Measurements from ENCODE around the gene ALOXE3. TPM values are rescaled to one million over a fixed set of nuclear protein-coding genes. Genes with fewer than 3 reads are reported as not detected.
"Not testable (repeated sequence)": the region's sequence is repeated elsewhere in the genome, so short reads cannot be mapped to it uniquely, and the experiment has no call there.

ALOXE3 gene
- total RNA-seq, 1 donor from 2014 or later, result not detected

GRCh38 chr17:8079291-8080207 is 38.8 kb downstream of the ALOXE3 start:
- peak overlapping the region; percentile 72 for H3K4me3 Mint-ChIP-seq (ENCODE audit: low read depth)
- H3K27me3 Mint-ChIP-seq, result peaks cover 79% of the 10 kb centered on the region
- TF ChIP-seq, protein P1, sequence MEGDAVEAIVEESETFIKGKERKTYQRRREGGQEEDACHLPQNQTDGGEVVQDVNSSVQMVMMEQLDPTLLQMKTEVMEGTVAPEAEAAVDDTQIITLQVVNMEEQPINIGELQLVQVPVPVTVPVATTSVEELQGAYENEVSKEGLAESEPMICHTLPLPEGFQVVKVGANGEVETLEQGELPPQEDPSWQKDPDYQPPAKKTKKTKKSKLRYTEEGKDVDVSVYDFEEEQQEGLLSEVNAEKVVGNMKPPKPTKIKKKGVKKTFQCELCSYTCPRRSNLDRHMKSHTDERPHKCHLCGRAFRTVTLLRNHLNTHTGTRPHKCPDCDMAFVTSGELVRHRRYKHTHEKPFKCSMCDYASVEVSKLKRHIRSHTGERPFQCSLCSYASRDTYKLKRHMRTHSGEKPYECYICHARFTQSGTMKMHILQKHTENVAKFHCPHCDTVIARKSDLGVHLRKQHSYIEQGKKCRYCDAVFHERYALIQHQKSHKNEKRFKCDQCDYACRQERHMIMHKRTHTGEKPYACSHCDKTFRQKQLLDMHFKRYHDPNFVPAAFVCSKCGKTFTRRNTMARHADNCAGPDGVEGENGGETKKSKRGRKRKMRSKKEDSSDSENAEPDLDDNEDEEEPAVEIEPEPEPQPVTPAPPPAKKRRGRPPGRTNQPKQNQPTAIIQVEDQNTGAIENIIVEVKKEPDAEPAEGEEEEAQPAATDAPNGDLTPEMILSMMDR (IDR thresholded peaks at IDR 0.05; ENCODE audit: unreplicated experiment), result peak; percentile 97
- H3K27ac Mint-ChIP-seq, result no peak overlapping the region
- no peaks in the 10 kb centered on the region for H3K4me1 Mint-ChIP-seq (ENCODE audit: low read depth)
- H3K9me3 Mint-ChIP-seq (ENCODE audit: low read depth), result no peaks in the 10 kb centered on the region
- DNase-seq (ENCODE audit: low spot score, unreplicated experiment), result peak; percentile 68
- H3K36me3 Mint-ChIP-seq (ENCODE audit: insufficient read depth), result no peaks in the 10 kb centered on the region

DNA sequence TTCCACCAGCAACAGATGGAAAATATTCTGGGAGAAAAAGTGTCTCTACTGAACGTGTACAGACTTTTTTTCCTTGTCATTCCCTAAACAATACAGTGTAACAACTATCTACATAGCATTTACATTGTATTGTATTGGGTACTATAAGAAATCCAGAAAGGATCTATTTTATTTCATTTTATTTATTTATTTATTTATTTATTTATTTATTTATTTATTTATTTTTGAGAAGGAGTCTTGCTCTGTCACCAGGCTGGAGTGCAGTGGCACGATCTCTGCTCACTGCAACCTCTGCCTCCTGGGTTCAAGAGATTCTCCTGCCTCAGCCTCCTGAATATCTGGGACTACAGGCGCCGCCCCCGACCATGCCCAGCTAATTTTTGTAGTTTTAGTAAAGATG is 40.4 kb downstream of the ALOXE3 start:
- H3K9me3 Mint-ChIP-seq (ENCODE audit: low read depth); H3K36me3 Mint-ChIP-seq (ENCODE audit: insufficient read depth); H3K4me3 Mint-ChIP-seq (ENCODE audit: low read depth); H3K4me1 Mint-ChIP-seq (ENCODE audit: low read depth); DNase-seq (ENCODE audit: low spot score, unreplicated experiment): not testable (repeated sequence)
- peak overlapping the region; percentile 40 for H3K27ac Mint-ChIP-seq
- H3K27me3 Mint-ChIP-seq, result peaks cover 87% of the 10 kb centered on the region

GRCh38 chr17:8076502-8077266 is 41.6 kb downstream of the ALOXE3 start:
- no peaks in the 10 kb centered on the region for H3K9me3 Mint-ChIP-seq (ENCODE audit: low read depth)
- H3K4me1 Mint-ChIP-seq (ENCODE audit: low read depth), result peaks cover 7% of the 10 kb centered on the region
- peaks cover 90% of the 10 kb centered on the region for H3K27me3 Mint-ChIP-seq
- no peak overlapping the region for H3K4me3 Mint-ChIP-seq (ENCODE audit: low read depth)
- H3K36me3 Mint-ChIP-seq (ENCODE audit: insufficient read depth), result no peaks in the 10 kb centered on the region
- TF ChIP-seq, protein P1 (IDR thresholded peaks at IDR 0.05; ENCODE audit: unreplicated experiment), result no peak
- DNase-seq (ENCODE audit: low spot score, unreplicated experiment), result no peak
- no peak overlapping the region for H3K27ac Mint-ChIP-seq

- Mint-ChIP-seq H3K27ac (no peak overlapping the region), H3K27me3 (peaks cover 90% of the 10 kb centered on the region), H3K4me1 (ENCODE audit: low read depth) (peaks cover 7% of the 10 kb centered on the region), H3K9me3 (ENCODE audit: low read depth) (no peaks in the 10 kb centered on the region), H3K36me3 (ENCODE audit: insufficient read depth) (no peaks in the 10 kb centered on the region), H3K4me3 (ENCODE audit: low read depth) (no peak overlapping the region)
- DNase-seq (ENCODE audit: low spot score, unreplicated experiment), result no peak
- TF ChIP-seq, protein P1 (IDR thresholded peaks at IDR 0.05; ENCODE audit: unreplicated experiment), result no peak
Measured at GRCh38 chr17:8075574-8076342, 42.6 kb downstream of the ALOXE3 start.

DNA sequence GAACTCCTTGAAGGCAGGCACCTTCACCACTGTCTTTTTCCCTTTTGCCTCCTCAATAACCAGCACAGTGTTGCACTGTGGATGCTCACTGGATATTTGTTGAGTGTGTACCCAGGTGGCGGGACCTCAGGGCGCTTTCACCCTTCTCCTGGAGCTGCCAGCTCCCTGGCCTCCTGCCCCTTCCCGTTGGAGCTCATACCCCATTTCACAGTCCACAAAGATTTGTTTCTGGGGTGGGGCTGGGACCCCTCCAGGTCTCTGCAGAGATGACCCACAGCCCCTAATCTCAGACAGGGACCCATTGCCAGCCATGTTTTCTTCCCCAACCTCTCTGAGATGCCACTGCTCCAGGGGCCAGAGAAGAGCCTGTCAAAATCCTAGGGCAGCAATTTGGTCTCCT is 43.2 kb downstream of the ALOXE3 start:
- H3K36me3 Mint-ChIP-seq (ENCODE audit: insufficient read depth), result no peaks in the 10 kb centered on the region
- no peak overlapping the region for H3K4me3 Mint-ChIP-seq (ENCODE audit: low read depth)
- H3K4me1 Mint-ChIP-seq (ENCODE audit: low read depth), result peaks cover 7% of the 10 kb centered on the region
- no peak for DNase-seq (ENCODE audit: low spot score, unreplicated experiment)
- no peaks in the 10 kb centered on the region for H3K9me3 Mint-ChIP-seq (ENCODE audit: low read depth)
- H3K27me3 Mint-ChIP-seq, result peaks cover 89% of the 10 kb centered on the region
- TF ChIP-seq, protein P1 (IDR thresholded peaks at IDR 0.05; ENCODE audit: unreplicated experiment), result no peak
- no peak overlapping the region for H3K27ac Mint-ChIP-seq

Data from progenitor cell of endocrine pancreas (in vitro differentiated cells).